ENCODE data around the gene PPP1R14B.
"Not testable (repeated sequence)": the region's sequence is repeated elsewhere in the genome, so short reads cannot be mapped to it uniquely, and the experiment has no call there.

Gene PPP1R14B

DNA sequence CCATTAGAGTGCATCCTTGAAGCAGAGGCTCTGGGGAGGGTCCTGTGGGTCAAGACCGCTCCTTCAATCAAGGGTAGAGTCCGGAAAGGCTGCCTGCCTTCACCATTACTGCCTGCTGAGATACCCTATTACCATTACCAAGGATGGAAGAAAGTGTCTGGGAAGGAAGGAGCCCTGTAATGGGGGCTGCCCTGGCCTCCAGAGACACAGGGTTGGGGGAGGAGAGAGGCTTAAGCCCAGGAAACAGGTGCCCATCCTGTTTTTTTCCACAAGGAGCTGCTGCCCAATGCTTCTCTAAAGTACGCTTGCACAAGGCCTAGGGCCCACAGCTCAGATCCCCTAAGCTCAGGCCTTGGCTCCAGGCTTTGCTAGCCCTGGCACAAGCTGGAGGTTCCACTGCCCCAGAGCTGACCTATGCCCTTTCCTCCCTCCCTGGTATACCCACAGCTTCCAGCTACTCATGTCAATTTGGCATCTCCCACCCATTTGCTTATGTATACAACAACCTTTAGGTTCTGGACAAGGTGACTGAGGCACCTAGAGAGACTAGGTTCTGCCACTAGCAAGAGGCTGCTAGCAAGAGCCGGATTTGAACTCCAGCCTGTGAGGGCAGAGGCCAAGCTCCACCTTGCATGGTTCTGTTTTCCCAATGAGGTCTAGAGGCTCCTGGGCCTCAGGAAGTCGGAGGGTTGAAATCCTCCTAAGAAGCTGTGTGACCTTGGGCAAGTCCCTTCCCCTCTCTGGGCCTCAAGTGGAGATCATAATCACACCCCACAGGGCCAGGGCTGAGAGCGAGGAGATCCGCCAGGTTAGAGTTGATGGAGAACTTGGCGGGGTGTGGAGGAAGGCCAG, 3.0 kb upstream of the PPP1R14B start:
- H3K4me3 ChIP-seq (ENCODE audit: severe bottlenecking): no peak overlapping the region
- peaks cover 20% of the 10 kb centered on the region for H3K36me3 ChIP-seq (ENCODE audit: low read depth)
- DNase-seq (ENCODE audit: low spot score): no peak
- no peaks in the 10 kb centered on the region for H3K27me3 ChIP-seq (ENCODE audit: insufficient read depth, poor library complexity, severe bottlenecking)
- ATAC-seq (ENCODE audit: low read depth): no peak
- no peak overlapping the region for H3K27ac ChIP-seq (ENCODE audit: poor library complexity, severe bottlenecking)
- peaks cover 8% of the 10 kb centered on the region for H3K4me1 ChIP-seq (ENCODE audit: insufficient read depth, poor library complexity, severe bottlenecking)
- H3K9me3 ChIP-seq (ENCODE audit: severe bottlenecking): no peaks in the 10 kb centered on the region
- TF ChIP-seq, protein P1, sequence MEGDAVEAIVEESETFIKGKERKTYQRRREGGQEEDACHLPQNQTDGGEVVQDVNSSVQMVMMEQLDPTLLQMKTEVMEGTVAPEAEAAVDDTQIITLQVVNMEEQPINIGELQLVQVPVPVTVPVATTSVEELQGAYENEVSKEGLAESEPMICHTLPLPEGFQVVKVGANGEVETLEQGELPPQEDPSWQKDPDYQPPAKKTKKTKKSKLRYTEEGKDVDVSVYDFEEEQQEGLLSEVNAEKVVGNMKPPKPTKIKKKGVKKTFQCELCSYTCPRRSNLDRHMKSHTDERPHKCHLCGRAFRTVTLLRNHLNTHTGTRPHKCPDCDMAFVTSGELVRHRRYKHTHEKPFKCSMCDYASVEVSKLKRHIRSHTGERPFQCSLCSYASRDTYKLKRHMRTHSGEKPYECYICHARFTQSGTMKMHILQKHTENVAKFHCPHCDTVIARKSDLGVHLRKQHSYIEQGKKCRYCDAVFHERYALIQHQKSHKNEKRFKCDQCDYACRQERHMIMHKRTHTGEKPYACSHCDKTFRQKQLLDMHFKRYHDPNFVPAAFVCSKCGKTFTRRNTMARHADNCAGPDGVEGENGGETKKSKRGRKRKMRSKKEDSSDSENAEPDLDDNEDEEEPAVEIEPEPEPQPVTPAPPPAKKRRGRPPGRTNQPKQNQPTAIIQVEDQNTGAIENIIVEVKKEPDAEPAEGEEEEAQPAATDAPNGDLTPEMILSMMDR (IDR thresholded peaks at IDR 0.05; ENCODE audit: poor library complexity, severe bottlenecking): no peak

GRCh38 chr11:64249038-64249437, 2.3 kb upstream of the PPP1R14B start:
- Histone ChIP-seq H3K27ac (ENCODE audit: poor library complexity, severe bottlenecking) (no peak overlapping the region), H3K9me3 (ENCODE audit: severe bottlenecking) (no peaks in the 10 kb centered on the region), H3K27me3 (ENCODE audit: insufficient read depth, poor library complexity, severe bottlenecking) (no peaks in the 10 kb centered on the region), H3K36me3 (ENCODE audit: low read depth) (peaks cover 19% of the 10 kb centered on the region), H3K4me1 (ENCODE audit: insufficient read depth, poor library complexity, severe bottlenecking) (peaks cover 8% of the 10 kb centered on the region), H3K4me3 (ENCODE audit: severe bottlenecking) (no peak overlapping the region)
- ATAC-seq (ENCODE audit: low read depth) (no peak), DNase-seq (ENCODE audit: low spot score) (no peak)
- TF ChIP-seq, protein P1 (IDR thresholded peaks at IDR 0.05; ENCODE audit: poor library complexity, severe bottlenecking): no peak

DNA sequence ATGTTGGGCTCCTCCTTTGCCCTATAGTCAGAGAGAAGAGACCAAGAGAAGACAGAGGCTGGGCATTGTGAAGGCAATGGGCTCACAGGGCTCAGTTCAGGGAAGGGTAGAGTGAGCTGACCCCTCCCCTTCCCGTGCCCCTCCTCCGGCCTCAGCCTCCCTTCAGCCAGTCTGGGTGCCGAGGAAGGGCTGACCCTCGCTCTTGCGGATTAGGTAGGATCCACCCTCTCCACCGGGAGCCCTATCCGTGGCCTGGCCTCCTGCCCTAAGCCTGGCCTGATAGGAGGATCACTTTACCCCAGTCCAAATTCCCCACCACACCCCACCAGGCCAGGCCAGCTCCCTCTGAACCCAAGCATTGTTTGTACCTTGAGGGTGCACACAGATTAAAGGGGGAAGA, 1.8 kb upstream of the PPP1R14B start:
- peak overlapping the region; percentile 98 for H3K27ac ChIP-seq (ENCODE audit: poor library complexity, severe bottlenecking)
- peaks cover 8% of the 10 kb centered on the region for H3K4me1 ChIP-seq (ENCODE audit: insufficient read depth, poor library complexity, severe bottlenecking)

DNA sequence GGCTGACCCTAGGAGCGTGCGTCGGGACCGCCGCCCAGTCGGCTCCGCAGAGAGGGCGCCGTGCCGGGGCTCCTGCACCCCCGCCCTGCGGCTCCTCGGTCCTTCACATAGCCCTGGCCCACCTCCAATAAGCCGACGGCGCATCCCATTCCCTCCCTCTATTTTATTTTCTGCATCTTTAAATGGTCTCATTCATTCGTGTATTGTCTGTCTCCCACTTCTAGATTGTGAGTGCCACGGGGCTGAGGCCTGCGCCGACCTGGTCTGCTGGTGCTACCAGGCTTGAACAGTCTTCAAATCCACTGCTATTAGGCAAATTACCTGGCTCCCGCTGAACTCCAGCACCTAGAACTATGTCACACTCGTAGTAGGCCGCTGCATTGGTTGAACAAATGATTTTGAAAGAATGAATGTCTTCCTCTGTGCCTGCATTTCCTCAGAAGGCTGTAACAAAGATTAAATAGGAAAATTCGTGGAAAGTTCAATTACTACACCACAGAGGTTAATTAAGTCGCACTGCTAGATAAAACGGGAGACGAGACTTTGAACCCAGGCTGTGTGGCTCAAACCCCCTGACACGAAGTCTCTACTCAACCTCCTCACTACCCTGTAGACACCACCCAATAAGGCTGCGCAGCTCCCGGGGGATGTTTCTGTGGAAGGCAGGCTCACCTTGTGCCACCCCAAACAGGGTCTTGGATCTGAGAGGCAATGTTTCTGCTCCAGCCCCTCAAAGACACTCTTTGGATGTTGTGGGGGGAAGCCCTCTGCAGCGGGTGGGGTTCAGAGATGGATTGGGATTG, 1.2 kb upstream of the PPP1R14B start:
- Histone ChIP-seq H3K36me3 (ENCODE audit: low read depth) (peaks cover 24% of the 10 kb centered on the region), H3K27ac (ENCODE audit: poor library complexity, severe bottlenecking) (peak overlapping the region; percentile 98), H3K9me3 (ENCODE audit: severe bottlenecking) (no peaks in the 10 kb centered on the region), H3K4me3 (ENCODE audit: severe bottlenecking) (peak overlapping the region; percentile 76), H3K4me1 (ENCODE audit: insufficient read depth, poor library complexity, severe bottlenecking) (peaks cover 4% of the 10 kb centered on the region), H3K27me3 (ENCODE audit: insufficient read depth, poor library complexity, severe bottlenecking) (no peaks in the 10 kb centered on the region)
- no peak for ATAC-seq (ENCODE audit: low read depth)
- no peak for DNase-seq (ENCODE audit: low spot score)
- TF ChIP-seq, protein P1 (IDR thresholded peaks at IDR 0.05; ENCODE audit: poor library complexity, severe bottlenecking): no peak

More for the DNA sequence above, 1.8 kb upstream of the PPP1R14B start:
- TF ChIP-seq, protein P1 (IDR thresholded peaks at IDR 0.05; ENCODE audit: poor library complexity, severe bottlenecking): no peak
- Histone ChIP-seq H3K9me3 (ENCODE audit: severe bottlenecking) (no peaks in the 10 kb centered on the region), H3K36me3 (ENCODE audit: low read depth) (peaks cover 22% of the 10 kb centered on the region), H3K27me3 (ENCODE audit: insufficient read depth, poor library complexity, severe bottlenecking) (no peaks in the 10 kb centered on the region), H3K4me3 (ENCODE audit: severe bottlenecking) (no peak overlapping the region)
- no peak for DNase-seq (ENCODE audit: low spot score)
- ATAC-seq (ENCODE audit: low read depth): no peak

- H3K4me3 ChIP-seq (ENCODE audit: severe bottlenecking): peak overlapping the region; percentile 76
- H3K27me3 ChIP-seq (ENCODE audit: insufficient read depth, poor library complexity, severe bottlenecking); DNase-seq (ENCODE audit: low spot score); H3K4me1 ChIP-seq (ENCODE audit: insufficient read depth, poor library complexity, severe bottlenecking); ATAC-seq (ENCODE audit: low read depth); H3K9me3 ChIP-seq (ENCODE audit: severe bottlenecking): not testable (repeated sequence)
- H3K27ac ChIP-seq (ENCODE audit: poor library complexity, severe bottlenecking): peak overlapping the region; percentile 98
- H3K36me3 ChIP-seq (ENCODE audit: low read depth): peaks cover 30% of the 10 kb centered on the region
Observed at GRCh38 chr11:64246621-64246870, 197 bp downstream of the PPP1R14B start.
